Neural cell (in vitro differentiated cells): ENCODE data around the gene PDE9A.

Experiments
- CTCF ChIP-seq: fragments of 450-650 bp; IDR thresholded peaks from 2 replicates; pipeline ENCODE4 v1.5.1; 2014; ENCODE audit warnings: antibody characterized with exemption, mild to moderate bottlenecking, moderate library complexity; ENCODE audit not compliant: poor library complexity, severe bottlenecking
- EP300 ChIP-seq: fragments of 450-650 bp; conservative IDR thresholded peaks from 2 replicates; pipeline ENCODE4 v1.6.1; 2014; ENCODE audit warnings: antibody characterized with exemption, mild to moderate bottlenecking, moderate library complexity; ENCODE audit not compliant: poor library complexity, severe bottlenecking
- MXI1 ChIP-seq: fragments of 450-650 bp; conservative IDR thresholded peaks from 2 replicates; pipeline ENCODE4 v1.6.1; 2014; ENCODE audit warnings: antibody characterized with exemption, mild to moderate bottlenecking; ENCODE audit not compliant: poor library complexity, severe bottlenecking
- POLR2AphosphoS5 ChIP-seq: IDR thresholded peaks from 2 replicates; pipeline ENCODE4 v1.6.1; 2012
- REST ChIP-seq: IDR thresholded peaks from 2 replicates; pipeline ENCODE4 v1.6.1; 2012; ENCODE audit warnings: borderline replicate concordance

GRCh38 chr21:42646836-42647235 is 6.6 kb upstream of the PDE9A start:
- TF ChIP-seq EP300 = no peak
- TF ChIP-seq CTCF = no peak
- no peak for TF ChIP-seq MXI1
- no peak for TF ChIP-seq REST
- TF ChIP-seq POLR2AphosphoS5 = no peak
